Ovary (tissue), 9 donors: Measurements from ENCODE around the gene CRYGN. TPM values are rescaled to one million over a fixed set of nuclear protein-coding genes. Genes with fewer than 3 reads are reported as not detected.
A peak's percentile ranks its signal among the peaks of the same experiment; 100 is the strongest.

ENCODE experiments used
- DNase-seq, 5 donors: peaks; one replicate each; pipeline ENCODE4 v3.0.0-alpha.2; 2019 to 2020
- H3K27ac ChIP-seq, 2 donors: fragments of 200-600 bp; one replicate each; pipeline versions ENCODE4 v1.5.1 to v1.8.0; 2019 to 2022
- H3K27me3 ChIP-seq: fragments of 200-600 bp; one replicate; pipeline ENCODE4 v1.8.0; 2022
- H3K36me3 ChIP-seq: fragments of 200-600 bp; sonication (generic); one replicate; pipeline ENCODE4 v1.5.1; 2019
- H3K4me1 ChIP-seq: one replicate; pipeline ENCODE4 v1.8.1; 2013; ENCODE audit warnings: mild to moderate bottlenecking, moderate library complexity; ENCODE audit not compliant: insufficient read depth
- H3K4me3 ChIP-seq: fragments of 200-600 bp; sonication (generic); one replicate; pipeline ENCODE4 v1.5.1; 2017
- H3K9me3 ChIP-seq, 2 donors: fragments of 200-600 bp in 1 of 2; sonication (generic) in 1 of 2; one replicate each; pipeline versions ENCODE4 v1.5.1 to v1.8.1; 2013 to 2019; ENCODE audit warnings: mild to moderate bottlenecking in 1 of 2, moderate library complexity in 1 of 2
- CTCF ChIP-seq, 3 donors: fragments of 450-650 bp in 2 of 3; fragments of 200-600 bp in 1 of 3; IDR thresholded peaks; one replicate each; pipeline versions ENCODE4 v1.5.1 to v1.8.0; 2016 to 2022; ENCODE audit warnings: antibody characterized with exemption in 3 of 3, mild to moderate bottlenecking in 1 of 3
- EP300 ChIP-seq: sonication (generic); formaldehyde crosslinking; IDR thresholded peaks from one replicate; pipeline ENCODE4 v1.6.1; 2017; ENCODE audit warnings: antibody characterized with exemption
- POLR2A ChIP-seq: fragments of 450-650 bp; IDR thresholded peaks from one replicate; pipeline ENCODE4 v1.6.1; 2017; ENCODE audit warnings: antibody characterized with exemption, mild to moderate bottlenecking, moderate library complexity
- WGBS, 3 donors: extraction: QIAGEN DNeasy Blood & Tissue Kit in 1 of 3; methylation state at CpG; one replicate each; pipeline versions ENCODE4 v1.1.5 to v1.1.7; 2013 to 2017; 5-methylcytosine and 5-hydroxymethylcytosine counted together
- intact Hi-C, 4 donors: fragments of 100-400 bp; cut with DNase I; formaldehyde crosslinking; loops; one replicate each; pipeline versions ENCODE4 v1.11.0 to v1.15.1; 2022 to 2023
- polyA plus RNA-seq, 2 donors: library from polyadenylated mRNA; stranded (reverse); fragments of 200-250 nt in 1 of 2; fragments of 350-450 nt in 1 of 2; fragmentation: Illumina TruSeq in 1 of 2; extraction: RNeasy Lipid Tissue Mini Kit (QIAGEN cat#74804) in 1 of 2; gene quantifications; one replicate each; pipeline ENCODE4 v1.2.3, GENCODE V29; 2013 to 2014
- total RNA-seq, 7 donors: library from RNA; depleted of rRNA in 2 of 7; stranded (reverse); fragments of >200 nt in 2 of 7; fragmentation: NEBNext Ultra II Directional in 3 of 7; extraction: Animal tissue kit (Norgen Biotek cat#: 25700) in 3 of 7; gene quantifications; one replicate each; pipeline versions ENCODE4 v1.1.0 to v1.2.4, GENCODE V29; 2016 to 2023
- donor health status: DM: no; HTN: no; CAD: no; lungs with moderate emphysema.
- donor health status: DM: no; HTN: no; CAD: no.
- donor health status: Bipolar disorder and iron deficiency.
- donor health status: DM: yes; HTN: yes; CAD: no.
- donor health status: DM: no; HTN: no; CAD: no.
- donor health status: DM: yes; HTN: yes; CAD: no.

Gene CRYGN
- total and polyA plus RNA-seq, 9 donors: 0.24 to 2.3 (median 0.67) TPM; not detected in 2

DNA sequence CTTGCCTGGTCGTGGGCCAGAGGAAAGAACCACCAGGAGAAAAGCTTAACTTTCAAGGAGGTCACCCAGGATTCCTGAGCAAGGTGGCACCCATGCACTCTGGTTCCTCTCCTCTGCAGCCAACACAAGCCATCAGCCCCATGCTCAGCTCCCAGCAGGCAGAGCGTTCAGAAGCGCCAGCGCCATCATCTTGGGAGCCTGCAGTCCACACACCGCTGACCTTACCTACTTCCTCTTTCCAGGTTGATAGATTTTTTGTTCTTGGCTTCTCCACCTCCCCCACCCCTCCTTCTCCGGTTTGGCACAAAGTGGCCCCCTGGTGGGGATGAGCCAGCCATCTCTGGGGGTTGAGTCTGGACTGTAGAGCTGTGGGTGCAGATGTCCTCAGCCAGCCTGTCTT lies 28.4 kb downstream of the CRYGN start:
- 83 to 93% (median 85%) methylated on average over 6 of the region's 6 CpGs for WGBS, 3 donors
- intact Hi-C loops: no loop called here
- no peaks in the 10 kb centered on the region for H3K36me3 ChIP-seq
- no peaks in the 10 kb centered on the region for H3K9me3 ChIP-seq
- peaks cover 2% of the 10 kb centered on the region for H3K27me3 ChIP-seq
- no peak overlapping the region for H3K4me3 ChIP-seq
- DNase-seq: no peak
- H3K27ac ChIP-seq: no peak overlapping the region
- TF ChIP-seq EP300 (no peak), POLR2A (no peak), CTCF (IDR thresholded peaks at IDR 0.05) (no peak)
- H3K4me1 ChIP-seq: peaks cover 7% of the 10 kb centered on the region

DNA sequence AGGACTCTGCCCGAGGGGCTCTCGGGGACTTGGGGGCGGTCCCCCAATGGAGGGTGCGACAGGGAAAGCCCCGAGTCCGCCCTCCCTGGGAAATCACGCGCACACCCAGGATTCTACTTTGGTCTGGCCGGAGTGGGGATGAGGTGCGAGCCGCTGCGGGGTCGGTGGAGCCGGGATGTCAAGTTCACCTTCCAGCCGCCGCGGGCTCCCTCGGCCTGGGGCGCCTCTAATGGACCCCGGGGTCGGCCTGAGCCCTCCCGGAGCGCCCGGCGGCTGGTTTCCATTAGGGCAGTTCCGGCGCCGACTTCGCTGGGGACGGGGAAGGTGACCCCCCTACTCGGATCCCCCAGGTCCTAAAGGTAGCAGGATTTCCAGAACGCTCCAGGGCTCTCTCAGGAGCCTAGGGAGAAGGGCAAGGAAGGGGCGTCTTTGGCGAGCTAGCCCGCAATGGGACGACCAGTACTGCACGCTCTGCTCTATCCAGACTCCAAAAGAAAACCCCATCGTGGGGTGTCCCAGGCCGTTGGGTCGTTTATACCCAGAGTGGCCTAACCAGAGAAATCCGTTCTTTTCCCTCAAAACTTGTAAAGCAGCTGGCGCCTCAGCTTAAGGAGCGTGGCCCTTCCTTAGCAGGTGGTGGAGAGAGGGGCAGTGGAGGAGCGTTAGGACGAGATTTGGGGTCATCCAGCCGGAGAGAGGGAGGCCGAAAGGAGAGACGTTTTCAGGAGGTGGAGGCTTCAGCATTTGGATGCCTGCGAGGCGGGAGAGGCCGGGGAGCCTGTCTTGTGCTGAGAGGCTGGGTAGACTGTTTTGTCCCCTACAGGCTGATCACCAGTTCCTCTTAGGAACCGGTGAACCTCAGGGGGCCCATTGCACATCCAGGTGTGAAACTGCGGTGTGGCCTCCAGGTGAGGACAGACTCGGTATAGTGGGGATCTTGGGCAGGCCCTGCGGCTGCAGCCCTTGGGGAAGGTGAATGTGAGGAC lies 29.2 kb downstream of the CRYGN start:
- H3K27me3 ChIP-seq: peaks cover 2% of the 10 kb centered on the region

GRCh38 chr7:151409667-151410404 lies 30.1 kb downstream of the CRYGN start, which contains the start of gene WDR86:
WDR86 (minus strand) TSS chr7:151410038; CDS start chr7:151409589, 449 bp downstream.
- peak in 1 of 5 donors; percentile 64 for DNase-seq
- peaks cover 1% of the 10 kb centered on the region for H3K4me1 ChIP-seq
- peak within 1 kb of the TSS in 1 of 2 donors; percentile 71 for H3K27ac ChIP-seq
- no peaks in the 10 kb centered on the region for H3K36me3 ChIP-seq
- no peak for TF ChIP-seq CTCF (IDR thresholded peaks at IDR 0.05)
- no peak for TF ChIP-seq EP300
- TF ChIP-seq POLR2A: no peak
- H3K27me3 ChIP-seq: peaks cover 2% of the 10 kb centered on the region
- WGBS, 3 donors: 1 to 2% (median 1%) methylated on average over 34 to 75 of the region's 75 CpGs
- intact Hi-C loops: no loop called here
- H3K4me3 ChIP-seq: peak within 1 kb of the TSS; percentile 46
- no peaks in the 10 kb centered on the region for H3K9me3 ChIP-seq

More for the DNA sequence above, 29.2 kb downstream of the CRYGN start:
- peak in 3 of 5 donors; percentile 50 to 72 (median 55) for DNase-seq
- TF ChIP-seq POLR2A (no peak), CTCF (IDR thresholded peaks at IDR 0.05) (no peak), EP300 (no peak)
- H3K27ac ChIP-seq: peak overlapping the region in 1 of 2 donors; percentile 71
- WGBS, 3 donors: 23 to 38% (median 25%) methylated on average over 37 to 55 of the region's 55 CpGs
- H3K4me3 ChIP-seq: peak overlapping the region; percentile 46
- no peaks in the 10 kb centered on the region for H3K9me3 ChIP-seq
- H3K36me3 ChIP-seq: no peaks in the 10 kb centered on the region
- intact Hi-C loops: no loop called here
- H3K4me1 ChIP-seq: peaks cover 1% of the 10 kb centered on the region

DNA sequence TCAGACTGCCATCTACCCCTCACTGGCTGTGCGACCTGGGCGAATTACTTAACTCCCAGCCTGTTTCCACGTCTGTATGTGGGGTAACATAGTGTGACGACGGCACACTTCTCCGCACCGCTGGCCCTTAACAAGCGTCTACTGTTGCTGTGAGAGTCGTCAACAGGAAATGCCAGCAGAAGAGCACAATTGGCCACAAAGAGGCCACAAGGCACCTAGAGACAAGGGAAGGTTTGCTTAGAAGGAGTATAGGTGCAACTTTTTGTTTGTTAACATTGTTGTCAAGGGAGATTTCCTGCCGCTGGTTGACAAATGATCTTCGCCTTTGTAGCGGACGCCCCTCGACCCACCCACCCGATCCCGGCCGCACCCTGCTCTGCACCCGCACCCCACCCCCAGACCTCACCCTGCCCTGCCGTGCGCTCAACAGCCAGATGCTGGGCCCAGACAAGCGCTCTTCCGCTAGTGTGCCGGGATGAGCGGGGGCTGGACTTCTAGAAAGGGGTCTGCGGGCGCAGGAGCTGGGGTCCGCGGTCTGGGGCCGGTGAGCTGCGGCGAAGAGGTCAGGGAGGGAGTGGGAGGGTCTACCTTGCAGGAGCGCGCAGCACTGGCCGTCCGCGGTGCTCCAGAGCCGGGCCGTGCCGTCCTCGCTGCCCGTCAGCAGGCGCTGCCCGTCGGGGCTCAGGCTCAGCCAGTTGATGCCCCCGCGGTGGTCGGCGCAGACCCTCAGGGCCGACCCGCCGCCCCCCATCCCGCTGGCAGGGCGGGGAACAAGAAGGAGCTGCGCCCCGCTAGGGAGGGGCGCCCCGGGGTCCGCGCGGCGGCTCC lies 30.9 kb downstream of the CRYGN start:
- 20 to 35% (median 20%) methylated on average over 42 to 61 of the region's 61 CpGs for WGBS, 3 donors

More for the DNA sequence above, 30.9 kb downstream of the CRYGN start:
- peaks cover 4% of the 10 kb centered on the region for H3K4me1 ChIP-seq
- no peak for DNase-seq
- TF ChIP-seq CTCF (IDR thresholded peaks at IDR 0.05) (no peak), EP300 (no peak), POLR2A (no peak)
- H3K27ac ChIP-seq: peak overlapping the region in 1 of 2 donors; percentile 71
- H3K4me3 ChIP-seq: peak overlapping the region; percentile 46
- H3K27me3 ChIP-seq: peaks cover 2% of the 10 kb centered on the region
- no peaks in the 10 kb centered on the region for H3K36me3 ChIP-seq
- H3K9me3 ChIP-seq: no peaks in the 10 kb centered on the region
- intact Hi-C loops: no loop called here
